Stromal cell of bone marrow (primary cell): ENCODE data around the gene DYNC2H1.
A peak's percentile ranks its signal among the peaks of the same experiment; 100 is the strongest.

Experiments used
- DNase-seq: peaks from one replicate; pipeline ENCODE4 v3.0.0-alpha.2; 2012; ENCODE audit warnings: low read depth

DYNC2H1 gene

GRCh38 chr11:103453915-103454709 lies 344.9 kb downstream of the DYNC2H1 start:
- no peak for DNase-seq

GRCh38 chr11:103464420-103464819 lies 355.2 kb downstream of the DYNC2H1 start:
- DNase-seq = no peak

GRCh38 chr11:103465555-103466140 lies 356.4 kb downstream of the DYNC2H1 start:
- DNase-seq = no peak

DNA sequence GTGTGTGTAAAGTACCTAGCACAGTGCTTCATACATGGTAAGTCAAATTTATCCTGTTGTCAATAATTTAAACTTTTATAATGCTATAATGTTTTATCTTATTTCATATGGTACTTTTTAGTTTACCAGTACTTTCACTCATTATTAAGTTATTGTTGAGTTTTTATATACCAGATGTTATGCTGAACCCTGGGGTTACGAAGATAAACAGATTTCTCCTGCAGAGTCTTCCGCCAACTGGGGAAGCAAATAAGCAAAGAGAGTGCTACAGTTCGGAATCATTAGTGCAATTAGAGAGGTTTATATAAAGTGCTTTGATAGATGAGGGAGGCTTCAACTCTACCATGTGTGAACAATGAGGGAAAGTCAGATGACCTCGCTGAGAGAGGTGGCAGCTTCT lies 362.3 kb downstream of the DYNC2H1 start:
- no peak for DNase-seq

DNA sequence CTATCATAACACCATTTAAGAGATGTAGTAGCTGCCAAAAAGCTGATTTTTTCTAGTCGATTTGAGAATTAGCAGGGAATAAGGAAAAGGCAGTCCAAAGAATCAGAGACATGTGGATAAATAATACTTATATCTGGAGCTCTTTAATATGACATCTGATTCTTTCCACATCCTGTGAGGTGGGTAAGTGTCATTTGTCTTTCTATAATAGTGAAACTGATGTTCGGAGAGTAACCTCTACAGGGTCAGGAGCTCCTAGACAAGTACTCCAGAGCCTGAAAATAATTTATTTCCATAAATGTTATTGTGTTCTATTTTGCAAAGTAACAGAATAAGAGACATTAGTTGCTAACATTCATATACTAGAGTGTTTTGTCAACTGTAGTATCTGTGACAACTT lies 367.6 kb downstream of the DYNC2H1 start:
- DNase-seq = no peak

- no peak for DNase-seq
These were observed 371.2 kb downstream of the DYNC2H1 start for GRCh38 chr11:103480421-103480820.

DNA sequence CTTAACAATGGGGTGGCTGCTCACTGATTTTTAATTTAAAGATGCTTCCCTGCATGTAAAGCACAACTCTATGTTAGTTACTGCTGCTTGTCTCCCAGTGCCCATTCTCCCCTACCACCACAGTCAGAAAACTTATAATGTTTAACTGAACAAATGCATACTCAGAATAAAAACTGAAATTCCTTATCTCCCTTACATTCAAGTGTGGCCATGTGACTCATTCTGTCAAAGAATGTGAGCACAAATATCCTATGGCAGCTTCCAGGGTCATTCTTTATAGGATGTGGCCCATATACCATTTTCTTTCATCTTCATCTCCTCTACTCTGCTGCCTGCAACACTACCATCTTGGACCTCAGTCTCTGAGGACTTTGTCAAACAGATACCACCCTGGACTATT lies 374.8 kb downstream of the DYNC2H1 start:
- no peak for DNase-seq

GRCh38 chr11:103484545-103484944 lies 375.3 kb downstream of the DYNC2H1 start:
- no peak for DNase-seq

DNA sequence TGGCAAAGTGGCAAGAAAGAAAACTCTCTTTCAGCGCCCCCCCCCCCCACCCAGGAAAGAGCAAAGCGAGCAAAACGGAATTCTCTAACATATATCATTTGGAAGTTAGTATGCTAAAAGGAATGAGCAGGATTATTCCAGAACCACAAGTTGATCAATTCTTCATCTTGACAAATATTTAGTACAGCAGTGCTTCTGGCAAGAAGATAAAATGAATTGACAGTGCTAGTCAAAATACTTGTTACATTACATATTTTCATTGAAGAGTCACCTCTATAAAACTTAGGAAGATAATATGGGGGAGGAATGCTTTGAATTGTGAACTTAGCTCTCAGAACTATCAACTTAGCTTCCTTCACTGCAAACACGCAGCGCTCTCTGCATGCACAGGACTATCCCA lies 377.4 kb downstream of the DYNC2H1 start:
- DNase-seq = no peak

DNA sequence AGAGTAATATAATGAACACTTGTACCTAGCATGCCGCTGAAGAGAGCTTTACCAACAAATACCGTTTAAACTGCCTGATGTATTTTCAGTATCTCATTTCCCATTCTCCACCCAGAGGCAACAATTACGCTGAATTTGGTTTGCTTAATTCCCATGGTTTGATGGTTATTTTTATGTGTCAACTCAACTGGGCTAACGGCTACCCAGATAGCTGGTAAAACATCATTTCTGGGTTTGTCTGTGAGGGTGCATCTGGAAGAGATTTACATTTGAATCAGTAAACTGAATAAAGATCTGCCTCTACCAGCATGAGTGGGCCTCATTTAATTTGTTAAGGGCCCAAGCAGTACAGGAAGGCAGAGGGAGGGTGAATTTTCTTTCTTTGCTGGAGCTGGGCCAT lies 377.9 kb downstream of the DYNC2H1 start:
- DNase-seq = no peak

DNA sequence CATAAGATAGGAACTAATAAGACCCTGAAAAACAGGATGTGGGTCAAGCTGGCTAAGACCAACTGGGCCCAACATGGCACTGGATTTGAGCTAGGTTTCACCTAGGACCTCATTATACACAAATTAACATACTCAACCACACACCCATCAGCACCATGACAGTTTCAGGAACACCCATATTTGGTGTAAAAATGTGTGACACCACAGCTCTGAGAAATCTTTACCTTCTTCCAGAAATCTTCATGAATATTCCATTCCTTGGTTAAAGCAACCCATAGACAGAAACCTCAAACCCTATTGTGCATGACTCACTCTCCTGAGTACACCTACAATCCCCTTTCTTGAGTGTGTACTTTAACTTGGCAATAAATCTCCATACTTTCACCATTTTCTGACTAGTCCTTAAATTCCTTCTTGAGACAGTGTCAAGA lies 378.8 kb downstream of the DYNC2H1 start:
- DNase-seq = no peak

- DNase-seq = no peak
These were observed 379.4 kb downstream of the DYNC2H1 start for GRCh38 chr11:103488579-103488978.

- no peak for DNase-seq
These were observed 382.6 kb downstream of the DYNC2H1 start for GRCh38 chr11:103491777-103492176.

DNA sequence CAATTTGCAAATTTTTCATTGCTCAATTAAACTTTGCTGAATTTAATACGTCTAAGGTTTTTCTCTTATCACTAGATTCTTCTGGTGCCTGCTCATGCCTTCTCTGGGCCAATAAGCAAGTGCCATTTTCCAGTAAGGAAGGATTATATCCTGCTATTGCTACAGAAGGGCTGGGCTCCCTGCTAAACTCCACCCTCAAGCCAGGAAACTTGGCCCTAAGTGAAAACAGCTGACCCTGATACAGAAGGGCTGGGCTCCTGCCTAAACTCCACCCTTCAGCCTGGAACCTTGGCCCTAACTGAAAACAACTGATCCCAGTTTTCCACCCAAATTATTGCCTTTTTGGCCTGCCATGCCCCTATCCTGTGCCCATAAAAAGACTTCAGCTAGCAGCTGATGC lies 385.3 kb downstream of the DYNC2H1 start:
- DNase-seq = peak; percentile 9

DNA sequence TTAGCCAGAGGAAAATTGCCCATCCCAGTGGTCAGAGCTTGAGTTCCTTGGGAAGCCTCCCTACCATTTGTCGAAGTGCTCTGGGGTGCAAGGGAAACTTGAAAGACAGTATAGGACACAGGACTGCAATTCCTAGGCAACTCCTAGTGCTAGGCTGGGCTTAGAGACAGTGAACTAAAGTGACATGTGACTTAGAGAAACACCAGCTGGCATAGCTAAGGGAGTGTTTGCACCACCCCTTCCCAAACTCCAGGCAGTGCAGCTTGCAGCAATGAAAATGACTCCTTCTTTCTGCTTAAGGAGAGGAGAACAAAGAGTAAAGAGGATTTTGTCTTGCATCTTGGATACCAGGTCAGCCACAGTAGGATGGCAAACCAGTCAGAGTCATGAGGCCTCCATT lies 388.0 kb downstream of the DYNC2H1 start:
- DNase-seq = no peak

DNA sequence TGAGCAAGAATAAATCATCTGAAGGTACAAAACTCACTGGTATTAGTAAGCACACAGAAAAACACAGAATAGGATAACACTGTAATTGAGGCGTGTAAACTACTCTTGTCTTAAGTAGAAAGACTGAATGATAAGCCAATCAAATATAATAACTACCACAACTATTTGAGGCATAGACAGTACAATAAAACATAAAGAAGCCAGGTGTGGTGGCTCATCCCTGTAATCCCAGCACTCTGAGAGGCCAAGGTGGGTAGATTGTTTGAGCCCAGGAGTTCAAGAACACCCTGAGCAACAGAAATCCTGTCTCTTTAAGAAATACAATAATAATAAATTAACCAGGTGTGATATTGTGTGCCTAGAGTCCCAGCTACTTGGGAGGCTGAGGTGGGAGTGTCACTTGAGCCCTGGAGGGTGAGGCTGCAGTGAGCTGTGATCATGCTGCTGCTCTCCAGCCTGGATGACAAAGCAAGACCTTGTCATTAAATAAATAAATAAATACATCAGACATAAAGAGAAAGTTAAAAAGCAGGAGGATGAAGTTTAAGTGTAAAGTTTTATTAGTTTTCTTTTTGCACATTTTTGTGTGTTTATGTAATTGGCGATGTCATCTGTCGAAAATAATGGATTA lies 390.6 kb downstream of the DYNC2H1 start:
- no peak for DNase-seq

DNA sequence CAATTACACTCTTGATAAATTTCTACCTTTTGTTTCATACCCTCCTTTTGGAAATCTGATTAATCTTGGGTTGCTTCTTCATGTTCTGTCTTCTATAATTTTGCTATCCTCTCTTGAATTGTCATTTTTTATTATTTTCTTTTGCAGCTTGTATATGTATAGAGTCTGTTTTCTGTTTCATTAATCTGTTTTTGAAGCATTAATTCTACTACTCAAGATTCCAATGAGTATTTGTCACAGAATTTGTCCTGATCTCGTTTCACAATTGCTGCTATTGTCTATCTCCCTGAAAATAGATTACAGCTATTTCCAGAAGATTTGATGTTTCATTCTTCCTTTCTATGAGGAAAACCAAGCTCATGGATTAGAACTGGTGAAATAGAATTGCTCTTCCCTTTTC lies 406.1 kb downstream of the DYNC2H1 start:
- no peak for DNase-seq

- DNase-seq = no peak
These were observed 411.6 kb downstream of the DYNC2H1 start for GRCh38 chr11:103520792-103521191.

GRCh38 chr11:103525069-103525468 lies 415.8 kb downstream of the DYNC2H1 start:
- DNase-seq = no peak

GRCh38 chr11:103528046-103528445 lies 418.8 kb downstream of the DYNC2H1 start:
- no peak for DNase-seq

GRCh38 chr11:103528596-103528995 lies 419.4 kb downstream of the DYNC2H1 start:
- DNase-seq = no peak

GRCh38 chr11:103529181-103529684 lies 420.0 kb downstream of the DYNC2H1 start:
- DNase-seq = peak; percentile 57
